HG02759 (cell line): Measurements from ENCODE around the gene NSUN5.
"Not testable (repeated sequence)": the region's sequence is repeated elsewhere in the genome, so short reads cannot be mapped to it uniquely, and the experiment has no call there.

Source experiments
- ATAC-seq: cut with Tn5 transposase; IDR thresholded peaks from one replicate; pipeline ENCODE4 v1.9.1; 2021; ENCODE audit warnings: mild to moderate bottlenecking, moderate library complexity; ENCODE audit not compliant: unreplicated experiment

Gene NSUN5

GRCh38 chr7:73308665-73309214, at the start of gene NSUN5:
Gene NSUN5, minus strand, starts transcription at chr7:73308826. Its CDS starts 36 bp downstream, at chr7:73308790.
- peak; percentile 94 for ATAC-seq

- ATAC-seq: no peak
Measured at GRCh38 chr7:73356159-73356558, 47.5 kb upstream of the NSUN5 start.

GRCh38 chr7:73354821-73355220, 46.2 kb upstream of the NSUN5 start:
- ATAC-seq: no peak

- no peak for ATAC-seq
Measured at GRCh38 chr7:73354196-73354595, 45.6 kb upstream of the NSUN5 start.

GRCh38 chr7:73353243-73353642, 44.6 kb upstream of the NSUN5 start:
- no peak for ATAC-seq

- no peak for ATAC-seq
Measured at GRCh38 chr7:73352784-73353183, 44.2 kb upstream of the NSUN5 start.

- ATAC-seq: no peak
Measured at GRCh38 chr7:73351447-73352167, 43.0 kb upstream of the NSUN5 start.

GRCh38 chr7:73350306-73351068, 41.9 kb upstream of the NSUN5 start:
- no peak for ATAC-seq

- ATAC-seq: no peak
Measured at GRCh38 chr7:73349763-73350162, 41.1 kb upstream of the NSUN5 start.

GRCh38 chr7:73345951-73346350, 37.3 kb upstream of the NSUN5 start:
- ATAC-seq: no peak

GRCh38 chr7:73345538-73345937, 36.9 kb upstream of the NSUN5 start:
- ATAC-seq: no peak

GRCh38 chr7:73343671-73344380, 35.2 kb upstream of the NSUN5 start:
- no peak for ATAC-seq

- ATAC-seq: no peak
Measured at GRCh38 chr7:73342645-73343044, 34.0 kb upstream of the NSUN5 start.

GRCh38 chr7:73341877-73342276, 33.3 kb upstream of the NSUN5 start:
- ATAC-seq: no peak

- no peak for ATAC-seq
Measured at GRCh38 chr7:73340514-73340913, 31.9 kb upstream of the NSUN5 start.

GRCh38 chr7:73338321-73338720, 29.7 kb upstream of the NSUN5 start:
- ATAC-seq: no peak

GRCh38 chr7:73332447-73332846, 23.8 kb upstream of the NSUN5 start:
- ATAC-seq: no peak

- ATAC-seq: no peak
Measured at GRCh38 chr7:73330772-73331171, 22.1 kb upstream of the NSUN5 start.

GRCh38 chr7:73329861-73330581, 21.4 kb upstream of the NSUN5 start:
- no peak for ATAC-seq

- no peak for ATAC-seq
Measured at GRCh38 chr7:73328696-73329095, 20.1 kb upstream of the NSUN5 start.

GRCh38 chr7:73327922-73328321, 19.3 kb upstream of the NSUN5 start, which contains the start of the genes FKBP6 and TRIM50:
Gene FKBP6, plus strand, starts transcription at chr7:73328161. Its CDS starts 268 bp downstream, at chr7:73328429.
Gene TRIM50, minus strand, starts transcription at chr7:73328082. Its CDS starts 3,295 bp downstream, at chr7:73324787.
- ATAC-seq: not testable (repeated sequence)
